Mesangial cell (primary cell): ENCODE data around the gene CCDC122. TPM values are rescaled to one million over a fixed set of nuclear protein-coding genes. Genes with fewer than 3 reads are reported as not detected.

Experiments
- total RNA-seq: library from RNA; depleted of rRNA; stranded (reverse); fragments of >200 nt; gene quantifications from 2 replicates; pipeline ENCODE4 v1.2.3, GENCODE V29; 2015

CCDC122 gene
- 2.0 and 2.4 TPM in 2 replicates for total RNA-seq

GRCh38 chr13:43878892-43879754 is at the start of gene CCDC122:
TSS of gene CCDC122 (minus strand) at chr13:43879740. CDS start at chr13:43869376, 10,364 bp downstream.

GRCh38 chr13:43879755-43880181 is 228 bp upstream of the CCDC122 start, which contains the start of gene LACC1:
TSS of gene LACC1 (plus strand) at chr13:43879904. CDS start at chr13:43880986, 1,082 bp downstream.

GRCh38 chr13:43786766-43787517 is 92.6 kb downstream of the CCDC122 start, which contains the start of gene ENOX1:
TSS of gene ENOX1 (minus strand) at chr13:43786972.

Other genes starting within 250 kb of the CCDC122 start
- 0.33 and 1.3 TPM in 2 replicates for gene ENOX1, start 92.8 kb downstream of the CCDC122 start, total RNA-seq
- 1.8 and 2.7 TPM in 2 replicates for gene LACC1, start 164 bp upstream of the CCDC122 start, total RNA-seq